ENCODE data around the gene ANKFN1. TPM values are rescaled to one million over a fixed set of nuclear protein-coding genes. Genes with fewer than 3 reads are reported as not detected.

ANKFN1 gene
- total RNA-seq, 1 experiment from 2014 or later = not detected

- Mint-ChIP-seq H3K36me3 (ENCODE audit: insufficient read depth, unreplicated experiment) (no peaks in the 10 kb centered on the region), H3K27me3 (ENCODE audit: unreplicated experiment) (peaks cover 28% of the 10 kb centered on the region), H3K27ac (ENCODE audit: unreplicated experiment) (no peak overlapping the region), H3K4me3 (ENCODE audit: low read depth, unreplicated experiment) (no peak overlapping the region), H3K4me1 (ENCODE audit: low read depth, unreplicated experiment) (no peaks in the 10 kb centered on the region), H3K9me3 (ENCODE audit: low read depth, unreplicated experiment) (no peaks in the 10 kb centered on the region)
- TF ChIP-seq CTCF (IDR thresholded peaks at IDR 0.05; ENCODE audit: unreplicated experiment) = no peak
- CTCF ChIA-PET = no interaction called here
- no peak for DNase-seq
- intact Hi-C loops (cut with micrococcal nuclease; ENCODE audit: unreplicated experiment) = no loop called here
- no TSS peak for BruUV-seq (replicated peaks)
Measured at GRCh38 chr17:56451629-56452028, 298.4 kb downstream of the ANKFN1 start.

- no peaks in the 10 kb centered on the region for H3K4me1 Mint-ChIP-seq (ENCODE audit: low read depth, unreplicated experiment)
- CTCF ChIA-PET = interaction anchor here (0.9 kb wide), 1 partner anchor 15 kb away, joined by 3 read pairs; no protein-coding TSS in a partner anchor
- peaks cover 28% of the 10 kb centered on the region for H3K27me3 Mint-ChIP-seq (ENCODE audit: unreplicated experiment)
- no TSS peak for BruUV-seq (replicated peaks)
- TF ChIP-seq CTCF (IDR thresholded peaks at IDR 0.05; ENCODE audit: unreplicated experiment) = no peak
- H3K4me3 Mint-ChIP-seq (ENCODE audit: low read depth, unreplicated experiment) = no peak overlapping the region
- intact Hi-C loops (cut with micrococcal nuclease; ENCODE audit: unreplicated experiment) = no loop called here
- no peaks in the 10 kb centered on the region for H3K9me3 Mint-ChIP-seq (ENCODE audit: low read depth, unreplicated experiment)
- H3K36me3 Mint-ChIP-seq (ENCODE audit: insufficient read depth, unreplicated experiment) = no peaks in the 10 kb centered on the region
- DNase-seq = no peak
- no peak overlapping the region for H3K27ac Mint-ChIP-seq (ENCODE audit: unreplicated experiment)
Measured at GRCh38 chr17:56452461-56452860, 299.2 kb downstream of the ANKFN1 start.

- no peaks in the 10 kb centered on the region for H3K9me3 Mint-ChIP-seq (ENCODE audit: low read depth, unreplicated experiment)
- H3K36me3 Mint-ChIP-seq (ENCODE audit: insufficient read depth, unreplicated experiment) = no peaks in the 10 kb centered on the region
- CTCF ChIA-PET = no interaction called here
- no peak overlapping the region for H3K27ac Mint-ChIP-seq (ENCODE audit: unreplicated experiment)
- no peaks in the 10 kb centered on the region for H3K4me1 Mint-ChIP-seq (ENCODE audit: low read depth, unreplicated experiment)
- BruUV-seq (replicated peaks) = no TSS peak
- H3K27me3 Mint-ChIP-seq (ENCODE audit: unreplicated experiment) = peaks cover 46% of the 10 kb centered on the region
- DNase-seq = no peak
- intact Hi-C loops (cut with micrococcal nuclease; ENCODE audit: unreplicated experiment) = no loop called here
- H3K4me3 Mint-ChIP-seq (ENCODE audit: low read depth, unreplicated experiment) = no peak overlapping the region
- no peak for TF ChIP-seq CTCF (IDR thresholded peaks at IDR 0.05; ENCODE audit: unreplicated experiment)
Measured at GRCh38 chr17:56457501-56457900, 304.2 kb downstream of the ANKFN1 start.

- no peaks in the 10 kb centered on the region for H3K9me3 Mint-ChIP-seq (ENCODE audit: low read depth, unreplicated experiment)
- intact Hi-C loops (cut with micrococcal nuclease; ENCODE audit: unreplicated experiment) = no loop called here
- CTCF ChIA-PET = no interaction called here
Measured at GRCh38 chr17:56465886-56466285, 312.6 kb downstream of the ANKFN1 start.

More at GRCh38 chr17:56465886-56466285, 312.6 kb downstream of the ANKFN1 start:
- H3K4me3 Mint-ChIP-seq (ENCODE audit: low read depth, unreplicated experiment) = no peak overlapping the region
- H3K36me3 Mint-ChIP-seq (ENCODE audit: insufficient read depth, unreplicated experiment) = no peaks in the 10 kb centered on the region
- no TSS peak for BruUV-seq (replicated peaks)
- peaks cover 36% of the 10 kb centered on the region for H3K27me3 Mint-ChIP-seq (ENCODE audit: unreplicated experiment)
- H3K4me1 Mint-ChIP-seq (ENCODE audit: low read depth, unreplicated experiment) = no peaks in the 10 kb centered on the region
- H3K27ac Mint-ChIP-seq (ENCODE audit: unreplicated experiment) = no peak overlapping the region
- no peak for TF ChIP-seq CTCF (IDR thresholded peaks at IDR 0.05; ENCODE audit: unreplicated experiment)
- DNase-seq = no peak

Measured in Calu3 (cell line).